ENCODE data around the gene IFITM2.
"Not testable (repeated sequence)": the region's sequence is repeated elsewhere in the genome, so short reads cannot be mapped to it uniquely, and the experiment has no call there.

Gene IFITM2

GRCh38 chr11:304915-305843 is 2.4 kb upstream of the IFITM2 start:
- Histone ChIP-seq H3K27me3 (replicated peaks; ENCODE audit: insufficient read depth, low read length) (peaks cover 70% of the 10 kb centered on the region), H3K4me2 (ENCODE audit: low read depth, low read length) (no peak overlapping the region), H3K36me3 (replicated peaks; ENCODE audit: insufficient read depth, low read length) (no peaks in the 10 kb centered on the region), H3K4me3 (ENCODE audit: low read length) (no peak overlapping the region), H3K4me1 (ENCODE audit: low read length) (no peaks in the 10 kb centered on the region), H3K9me3 (replicated peaks; ENCODE audit: insufficient read depth, low read length) (no peaks in the 10 kb centered on the region), H4K20me1 (ENCODE audit: insufficient read depth, low read length) (no peaks in the 10 kb centered on the region), H2AFZ (ENCODE audit: low read length) (no peak overlapping the region), H3K27ac (ENCODE audit: low read length) (no peak overlapping the region), H3K9ac (ENCODE audit: low read length) (no peak overlapping the region), H3K79me2 (ENCODE audit: low read length) (no peaks in the 10 kb centered on the region), H3F3A (ENCODE audit: insufficient read depth, low read length) (no peaks in the 10 kb centered on the region), H3K9me2 (replicated peaks; ENCODE audit: insufficient read depth, low read length) (no peaks in the 10 kb centered on the region)
- peak; percentile 53 for DNase-seq
- TF ChIP-seq EZH2phosphoT487 (IDR thresholded peaks at IDR 0.05; ENCODE audit: low read length): no peak
- peak; percentile 63 for TF ChIP-seq CTCF (IDR thresholded peaks at IDR 0.05; ENCODE audit: low read length)

- H3K4me1 ChIP-seq (ENCODE audit: low read length): no peaks in the 10 kb centered on the region
- no peak for DNase-seq
- no peaks in the 10 kb centered on the region for H3K36me3 ChIP-seq (replicated peaks; ENCODE audit: insufficient read depth, low read length)
- no peaks in the 10 kb centered on the region for H4K20me1 ChIP-seq (ENCODE audit: insufficient read depth, low read length)
- no peak overlapping the region for H3K4me2 ChIP-seq (ENCODE audit: low read depth, low read length)
- no peak overlapping the region for H2AFZ ChIP-seq (ENCODE audit: low read length)
- no peak overlapping the region for H3K4me3 ChIP-seq (ENCODE audit: low read length)
- H3F3A ChIP-seq (ENCODE audit: insufficient read depth, low read length): no peaks in the 10 kb centered on the region
- TF ChIP-seq EZH2 (optimal IDR thresholded peaks at IDR 0.05; ENCODE audit: low read depth, low read length): no peak
- no peak for TF ChIP-seq CTCF (IDR thresholded peaks at IDR 0.05; ENCODE audit: low read length)
- no peak for TF ChIP-seq EZH2phosphoT487 (IDR thresholded peaks at IDR 0.05; ENCODE audit: low read length)
- no peaks in the 10 kb centered on the region for H3K9me3 ChIP-seq (replicated peaks; ENCODE audit: insufficient read depth, low read length)
- no peak overlapping the region for H3K9ac ChIP-seq (ENCODE audit: low read length)
- H3K9me2 ChIP-seq (replicated peaks; ENCODE audit: insufficient read depth, low read length): no peaks in the 10 kb centered on the region
- peaks cover 64% of the 10 kb centered on the region for H3K27me3 ChIP-seq (replicated peaks; ENCODE audit: insufficient read depth, low read length)
- no peaks in the 10 kb centered on the region for H3K79me2 ChIP-seq (ENCODE audit: low read length)
- no peak overlapping the region for H3K27ac ChIP-seq (ENCODE audit: low read length)
Measured at GRCh38 chr11:305844-306211, 1.8 kb upstream of the IFITM2 start.

- H4K20me1 ChIP-seq (ENCODE audit: insufficient read depth, low read length): no peaks in the 10 kb centered on the region
- H3F3A ChIP-seq (ENCODE audit: insufficient read depth, low read length): no peaks in the 10 kb centered on the region
- DNase-seq: no peak
- no peaks in the 10 kb centered on the region for H3K9me2 ChIP-seq (replicated peaks; ENCODE audit: insufficient read depth, low read length)
- no peaks in the 10 kb centered on the region for H3K9me3 ChIP-seq (replicated peaks; ENCODE audit: insufficient read depth, low read length)
- H2AFZ ChIP-seq (ENCODE audit: low read length): no peak overlapping the region
- no peaks in the 10 kb centered on the region for H3K36me3 ChIP-seq (replicated peaks; ENCODE audit: insufficient read depth, low read length)
- H3K4me1 ChIP-seq (ENCODE audit: low read length): no peaks in the 10 kb centered on the region
- no peak overlapping the region for H3K27ac ChIP-seq (ENCODE audit: low read length)
- H3K27me3 ChIP-seq (replicated peaks; ENCODE audit: insufficient read depth, low read length): peaks cover 60% of the 10 kb centered on the region
- H3K4me2 ChIP-seq (ENCODE audit: low read depth, low read length): no peak overlapping the region
- H3K4me3 ChIP-seq (ENCODE audit: low read length): no peak overlapping the region
- no peaks in the 10 kb centered on the region for H3K79me2 ChIP-seq (ENCODE audit: low read length)
- H3K9ac ChIP-seq (ENCODE audit: low read length): no peak overlapping the region
- no peak for TF ChIP-seq EZH2 (optimal IDR thresholded peaks at IDR 0.05; ENCODE audit: low read depth, low read length)
- TF ChIP-seq CTCF (IDR thresholded peaks at IDR 0.05; ENCODE audit: low read length): no peak
- no peak for TF ChIP-seq EZH2phosphoT487 (IDR thresholded peaks at IDR 0.05; ENCODE audit: low read length)
Measured at GRCh38 chr11:306645-307371, 808 bp upstream of the IFITM2 start.

GRCh38 chr11:308740-309665 is 1.4 kb downstream of the IFITM2 start:
- not testable (repeated sequence) for H2AFZ ChIP-seq (ENCODE audit: low read length); H3K36me3 ChIP-seq (replicated peaks; ENCODE audit: insufficient read depth, low read length); H3K4me2 ChIP-seq (ENCODE audit: low read depth, low read length); H3K9me2 ChIP-seq (replicated peaks; ENCODE audit: insufficient read depth, low read length); H3K4me3 ChIP-seq (ENCODE audit: low read length); H3F3A ChIP-seq (ENCODE audit: insufficient read depth, low read length); H4K20me1 ChIP-seq (ENCODE audit: insufficient read depth, low read length); H3K79me2 ChIP-seq (ENCODE audit: low read length); H3K9ac ChIP-seq (ENCODE audit: low read length); H3K4me1 ChIP-seq (ENCODE audit: low read length); H3K9me3 ChIP-seq (replicated peaks; ENCODE audit: insufficient read depth, low read length); H3K27ac ChIP-seq (ENCODE audit: low read length); DNase-seq
- H3K27me3 ChIP-seq (replicated peaks; ENCODE audit: insufficient read depth, low read length): peaks cover 59% of the 10 kb centered on the region

Data from MM.1S (cell line).